Stimulated activated CD4-positive, alpha-beta T cell treated with anti-CD3 and anti-CD28 coated beads, TNF-alpha, amount 100 ng/mL, for 4 hours (primary cell): ENCODE data around the gene JMJD4.

Experiments used
- DNase-seq, 3 experiments: peaks; one replicate each; pipeline ENCODE4 v3.0.0-alpha.2; 2020; ENCODE audit warnings: low read depth in 3 of 3

JMJD4 gene

GRCh38 chr1:227685807-227686206 is 49.3 kb downstream of the JMJD4 start:
- DNase-seq: no peak
